HG03575 (cell line): ENCODE results near the gene ACTMAP.
A peak's percentile ranks its signal among the peaks of the same experiment; 100 is the strongest.
"Not testable (repeated sequence)": the region's sequence is repeated elsewhere in the genome, so short reads cannot be mapped to it uniquely, and the experiment has no call there.

ENCODE experiments used
- ATAC-seq: cut with Tn5 transposase; IDR thresholded peaks from one replicate; pipeline ENCODE4 v1.9.1; 2021; ENCODE audit not compliant: unreplicated experiment, insufficient number of reproducible peaks, low FRiP score; ENCODE audit errors: extremely low read depth

The ACTMAP gene

GRCh38 chr19:40750058-40750873, at the start of gene ACTMAP:
TSS of gene ACTMAP (minus strand) at chr19:40750477. CDS start at chr19:40749803, 674 bp downstream.
- ATAC-seq: peak; percentile 58

GRCh38 chr19:40799558-40800338, 49.5 kb upstream of the ACTMAP start:
- no peak for ATAC-seq

GRCh38 chr19:40798683-40799557, 48.6 kb upstream of the ACTMAP start, which contains the start of gene EGLN2:
TSS of gene EGLN2 (plus strand) at chr19:40799191. CDS start at chr19:40800573, 1,382 bp downstream.
- ATAC-seq: peak; percentile 35

GRCh38 chr19:40797963-40798682, 47.8 kb upstream of the ACTMAP start:
- no peak for ATAC-seq

DNA sequence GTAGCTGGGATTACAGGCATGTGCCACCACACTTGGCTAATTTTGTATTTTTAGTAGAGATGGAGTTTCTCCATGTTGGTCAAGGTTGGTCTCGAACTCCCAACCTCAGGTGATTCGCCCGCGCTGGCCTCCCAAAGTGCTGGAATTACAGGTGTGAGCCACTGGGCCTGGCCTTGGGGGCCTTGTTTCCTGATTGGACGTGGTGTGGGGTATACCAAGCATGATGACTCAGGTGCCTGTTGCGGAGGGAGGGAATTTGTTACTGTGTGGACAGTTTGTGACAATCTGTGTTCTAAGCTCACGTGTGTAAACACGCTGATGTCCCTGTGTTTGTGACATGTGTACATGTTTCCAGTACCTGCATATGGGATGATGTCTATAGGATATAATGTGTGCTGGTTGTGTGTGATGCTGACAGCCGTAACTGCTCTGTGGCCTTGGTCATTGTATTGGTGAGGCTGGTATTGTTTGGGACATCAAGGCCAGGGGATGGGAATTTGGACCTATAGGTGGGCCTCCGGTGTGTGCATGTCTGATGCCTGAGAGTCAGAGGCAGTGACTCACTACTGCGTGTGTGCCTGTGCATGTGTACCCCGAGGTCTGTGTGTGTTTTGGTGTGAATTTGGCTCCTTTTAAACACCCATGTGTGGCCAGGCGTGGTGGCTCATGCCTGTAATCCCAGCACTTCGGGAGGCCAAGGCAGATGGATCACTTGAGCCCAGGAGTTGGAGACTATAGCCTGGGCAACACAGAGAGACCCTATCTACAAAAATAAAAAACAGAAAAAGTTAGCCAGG, 47.1 kb upstream of the ACTMAP start:
- ATAC-seq: no peak

DNA sequence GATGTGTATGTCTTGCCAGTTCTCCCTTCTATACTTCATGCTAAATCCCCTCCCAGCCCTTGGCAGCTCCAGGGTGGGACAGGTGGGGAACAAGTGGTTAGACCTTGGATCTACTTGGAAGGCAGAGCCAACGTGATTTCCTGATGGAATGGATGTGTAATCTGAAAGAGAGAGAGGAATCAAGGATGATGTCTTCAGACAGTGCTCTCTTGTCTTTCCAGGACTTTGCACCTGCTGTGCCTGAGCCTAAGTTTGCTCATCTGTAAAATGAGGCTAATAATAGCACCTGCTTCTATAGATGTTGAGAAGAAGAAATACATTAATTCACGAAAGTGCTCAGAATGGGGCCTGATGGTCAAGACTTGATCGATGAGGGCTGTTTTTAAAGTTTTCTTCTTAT, 41.7 kb upstream of the ACTMAP start:
- ATAC-seq: no peak

DNA sequence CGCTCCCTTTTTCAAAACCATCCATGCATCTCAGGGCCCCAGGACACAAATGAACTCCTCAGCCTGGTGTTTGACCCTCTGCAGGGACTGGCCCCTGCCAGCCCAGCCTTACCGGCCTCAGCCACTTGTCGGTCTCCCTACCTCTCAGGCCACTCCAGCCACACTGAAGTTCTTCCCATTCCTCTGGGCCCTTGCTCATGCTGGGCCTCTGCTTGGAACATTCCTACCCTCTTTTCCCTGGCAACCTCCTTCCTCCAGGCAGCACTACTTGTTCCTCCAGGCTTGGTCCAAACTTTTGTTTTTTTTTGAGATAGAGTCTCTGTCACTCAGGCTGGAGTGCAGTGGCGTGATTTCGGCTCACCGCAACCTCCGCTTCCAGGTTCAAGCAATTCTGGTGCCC, 41.1 kb upstream of the ACTMAP start:
- ATAC-seq: no peak

DNA sequence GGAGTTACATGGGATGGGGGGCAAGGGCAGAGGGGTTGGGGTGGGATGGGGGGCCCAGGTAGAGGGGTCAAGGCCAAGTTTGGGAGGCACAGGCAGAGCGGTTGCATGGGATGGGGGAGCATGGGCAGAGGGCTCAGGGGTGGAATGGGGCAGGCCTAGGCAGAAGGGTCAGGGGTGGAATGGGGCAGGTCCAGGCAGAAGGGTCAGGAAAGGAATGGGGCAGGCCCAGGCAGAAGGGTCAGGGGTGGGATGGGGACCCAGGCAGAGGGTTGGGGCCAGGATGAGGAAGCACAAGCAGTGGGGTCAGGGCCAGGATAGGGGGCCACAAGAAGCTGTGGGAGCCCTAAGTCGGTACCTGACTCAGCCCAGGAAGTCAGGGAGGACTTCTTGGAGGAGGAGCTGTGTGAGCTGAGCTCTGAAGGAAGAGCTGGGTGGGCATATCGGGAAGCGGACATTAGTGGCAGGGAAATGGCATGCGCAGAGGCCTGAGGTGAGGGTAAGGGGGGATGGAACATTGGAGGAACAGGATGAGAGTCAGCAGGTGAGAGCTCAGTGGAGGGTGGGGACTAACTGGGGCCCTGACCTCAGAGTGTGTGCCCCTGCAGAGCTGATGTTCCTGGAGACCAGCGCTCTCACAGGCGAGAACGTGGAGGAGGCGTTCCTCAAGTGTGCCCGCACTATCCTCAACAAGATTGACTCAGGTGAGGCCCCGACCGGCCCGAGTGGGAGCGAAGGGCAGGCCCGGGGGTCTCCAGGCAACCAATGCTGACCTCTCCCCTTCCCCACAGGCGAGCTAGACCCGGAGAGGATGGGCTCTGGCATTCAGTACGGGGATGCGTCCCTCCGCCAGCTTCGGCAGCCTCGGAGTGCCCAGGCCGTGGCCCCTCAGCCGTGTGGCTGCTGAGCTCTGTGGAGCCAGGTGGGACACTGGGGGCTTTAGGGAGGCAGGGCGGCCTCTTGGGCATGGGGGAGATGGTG, 36.1 kb upstream of the ACTMAP start:
- no peak for ATAC-seq

- ATAC-seq: no peak
Measured at GRCh38 chr19:40785526-40785925, 35.2 kb upstream of the ACTMAP start.

GRCh38 chr19:40784146-40784545, 33.9 kb upstream of the ACTMAP start:
- ATAC-seq: not testable (repeated sequence)

DNA sequence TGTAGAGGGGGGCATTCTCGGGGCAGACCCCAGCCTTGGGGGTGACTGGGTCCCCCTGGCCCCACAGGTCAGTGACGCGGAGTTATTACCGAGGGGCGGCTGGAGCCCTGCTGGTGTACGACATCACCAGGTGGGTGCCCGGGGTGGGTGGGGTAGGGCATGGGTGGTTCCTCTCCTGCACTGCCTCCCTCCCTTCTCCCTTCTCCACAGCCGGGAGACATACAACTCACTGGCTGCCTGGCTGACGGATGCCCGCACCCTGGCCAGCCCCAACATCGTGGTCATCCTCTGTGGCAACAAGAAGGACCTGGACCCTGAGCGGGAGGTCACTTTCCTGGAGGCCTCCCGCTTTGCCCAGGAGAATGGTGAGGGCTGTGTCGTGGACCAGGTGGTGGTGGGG, 33.4 kb upstream of the ACTMAP start:
- ATAC-seq: no peak

DNA sequence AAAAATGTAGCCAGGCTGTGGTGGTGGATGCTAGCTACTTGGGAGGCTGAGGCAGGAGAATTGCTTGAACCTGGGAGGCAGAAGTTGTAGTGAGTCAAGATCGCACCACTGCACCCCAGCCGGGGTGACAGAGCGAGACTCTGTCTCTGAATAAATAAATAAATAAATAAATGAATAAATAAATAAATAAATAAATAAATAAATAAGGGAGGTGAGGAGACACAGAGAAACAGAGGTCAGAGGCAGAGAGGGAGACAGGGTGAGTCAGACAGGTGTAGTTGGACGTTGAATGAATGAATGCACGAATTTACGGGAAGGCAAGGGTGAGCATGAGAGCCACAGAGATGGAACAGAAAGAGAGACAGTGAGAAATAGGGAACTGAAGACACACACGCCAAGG, 30.9 kb upstream of the ACTMAP start:
- ATAC-seq: no peak

DNA sequence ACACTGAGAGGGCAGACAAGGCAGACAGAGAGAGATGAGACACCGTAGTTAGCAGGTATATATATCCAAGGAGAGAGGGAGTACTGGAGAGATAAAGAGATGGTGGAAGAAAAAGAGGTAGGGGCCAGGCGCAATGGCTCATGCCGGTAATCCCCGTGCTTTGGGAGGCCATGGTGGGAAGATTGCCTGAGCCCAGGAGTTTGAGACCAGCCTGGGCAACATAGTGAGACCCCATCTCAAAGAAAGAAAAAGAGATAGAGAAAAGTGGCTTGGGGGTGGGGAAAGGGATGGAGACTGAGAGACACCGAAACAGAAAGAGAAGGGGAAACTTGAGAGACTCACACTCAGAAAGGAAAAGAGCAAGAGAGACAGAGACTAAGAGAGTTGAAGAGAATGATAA, 30.3 kb upstream of the ACTMAP start:
- no peak for ATAC-seq

GRCh38 chr19:40778706-40779284, 28.5 kb upstream of the ACTMAP start:
- ATAC-seq: no peak

GRCh38 chr19:40777937-40778705, 27.8 kb upstream of the ACTMAP start, which contains the start of gene RAB4B:
TSS of gene RAB4B (plus strand) at chr19:40778247. CDS start at chr19:40778376, 129 bp downstream.
- peak; percentile 33 for ATAC-seq

- no peak for ATAC-seq
Measured at GRCh38 chr19:40777645-40777936, 27.3 kb upstream of the ACTMAP start.
